ENCODE measurements around the gene CEBPE.

Gene CEBPE

GRCh38 chr14:23118506-23119362 lies at the start of gene CEBPE:
CEBPE (minus strand) TSS chr14:23119255; CDS start chr14:23119091, 164 bp downstream.
- no peak for DNase-seq (ENCODE audit: low read depth in 3 of 3)

GRCh38 chr14:23168246-23168645 lies 49.2 kb upstream of the CEBPE start:
- DNase-seq (ENCODE audit: low read depth in 3 of 3) = no peak

GRCh38 chr14:23167116-23167847 lies 48.2 kb upstream of the CEBPE start:
- no peak for DNase-seq (ENCODE audit: low read depth in 3 of 3)

- DNase-seq (ENCODE audit: low read depth in 3 of 3) = no peak
Observed at GRCh38 chr14:23164949-23165348, 45.9 kb upstream of the CEBPE start.

GRCh38 chr14:23164250-23164649 lies 45.2 kb upstream of the CEBPE start:
- DNase-seq (ENCODE audit: low read depth in 3 of 3) = no peak

GRCh38 chr14:23163830-23164229 lies 44.8 kb upstream of the CEBPE start:
- no peak for DNase-seq (ENCODE audit: low read depth in 3 of 3)

- DNase-seq (ENCODE audit: low read depth in 3 of 3) = no peak
Observed at GRCh38 chr14:23162800-23163199, 43.7 kb upstream of the CEBPE start.

- DNase-seq (ENCODE audit: low read depth in 3 of 3) = no peak
Observed at GRCh38 chr14:23162005-23162404, 43.0 kb upstream of the CEBPE start.

GRCh38 chr14:23160924-23161522 lies 42.0 kb upstream of the CEBPE start:
- DNase-seq (ENCODE audit: low read depth in 3 of 3) = no peak

GRCh38 chr14:23159532-23159931 lies 40.5 kb upstream of the CEBPE start:
- DNase-seq (ENCODE audit: low read depth in 3 of 3) = no peak

GRCh38 chr14:23158779-23159178 lies 39.7 kb upstream of the CEBPE start:
- no peak for DNase-seq (ENCODE audit: low read depth in 3 of 3)

GRCh38 chr14:23154964-23155587 lies 36.0 kb upstream of the CEBPE start:
- no peak for DNase-seq (ENCODE audit: low read depth in 3 of 3)

- peak in 1 of 3 experiments; percentile 8 for DNase-seq (ENCODE audit: low read depth in 3 of 3)
Observed at GRCh38 chr14:23153851-23154796, 35.1 kb upstream of the CEBPE start.

GRCh38 chr14:23151342-23151741 lies 32.3 kb upstream of the CEBPE start:
- DNase-seq (ENCODE audit: low read depth in 3 of 3) = no peak

- no peak for DNase-seq (ENCODE audit: low read depth in 3 of 3)
Observed at GRCh38 chr14:23149745-23150144, 30.7 kb upstream of the CEBPE start.

GRCh38 chr14:23148591-23149249 lies 29.7 kb upstream of the CEBPE start:
- no peak for DNase-seq (ENCODE audit: low read depth in 3 of 3)

GRCh38 chr14:23147676-23148075 lies 28.6 kb upstream of the CEBPE start:
- DNase-seq (ENCODE audit: low read depth in 3 of 3) = no peak

GRCh38 chr14:23146980-23147379 lies 27.9 kb upstream of the CEBPE start:
- DNase-seq (ENCODE audit: low read depth in 3 of 3) = no peak

GRCh38 chr14:23146351-23146910 lies 27.4 kb upstream of the CEBPE start:
- DNase-seq (ENCODE audit: low read depth in 3 of 3) = no peak

GRCh38 chr14:23145794-23146350 lies 26.8 kb upstream of the CEBPE start:
- no peak for DNase-seq (ENCODE audit: low read depth in 3 of 3)

All from stimulated activated CD4-positive, alpha-beta T cell treated with anti-CD3 and anti-CD28 coated beads, TNF-alpha, amount 100 ng/mL, for 24 hours (primary cell).